Fibroblast of lung (primary cell): Measurements from ENCODE around the gene CFAP61. TPM values are rescaled to one million over a fixed set of nuclear protein-coding genes. Genes with fewer than 3 reads are reported as not detected.

Source experiments
- DNase-seq, 2 donors: peaks; one replicate each; pipeline versions ENCODE4 v3.0.0 to v3.0.0-alpha.2; 2010; ENCODE audit warnings: low read depth in 2 of 2
- H2AFZ ChIP-seq: 2 replicates; pipeline ENCODE4 v1.5.1; 2012; ENCODE audit warnings: low read length, control low read depth, inconsistent platforms
- H3K27ac ChIP-seq: 2 replicates; pipeline ENCODE4 v1.5.1; 2011; ENCODE audit warnings: low read length, control low read depth; ENCODE audit not compliant: insufficient read depth
- H3K27me3 ChIP-seq: 2 replicates; pipeline ENCODE4 v1.5.1; 2011; ENCODE audit warnings: mild to moderate bottlenecking, low read length; ENCODE audit not compliant: control insufficient read depth, insufficient read depth
- H3K36me3 ChIP-seq: 2 replicates; pipeline ENCODE4 v1.5.1; 2011; ENCODE audit warnings: low read length; ENCODE audit not compliant: control insufficient read depth, insufficient read depth
- H3K4me1 ChIP-seq: 2 replicates; pipeline ENCODE4 v1.5.1; 2011; ENCODE audit warnings: low read length; ENCODE audit not compliant: control insufficient read depth, insufficient read depth; ENCODE audit errors: extremely low read depth
- H3K4me2 ChIP-seq: 2 replicates; pipeline ENCODE4 v1.5.1; 2011; ENCODE audit warnings: low read length, control low read depth; ENCODE audit not compliant: insufficient read depth; ENCODE audit errors: extremely low read depth
- H3K4me3 ChIP-seq, 4 experiments: fragments of 200-600 bp in 1 of 4; sonication (generic) in 1 of 4; replicated peaks in 1 of 4; 2 replicates each; pipeline ENCODE4 v1.5.1; 2011 to 2016; ENCODE audit warnings: low read length in 4 of 4, low read depth in 3 of 4, mild to moderate bottlenecking in 3 of 4, control low read depth in 2 of 4, inconsistent platforms in 1 of 4, mixed read lengths in 1 of 4; ENCODE audit not compliant: insufficient read depth in 1 of 4; ENCODE audit errors: control extremely low read depth in 1 of 4
- H3K79me2 ChIP-seq: 2 replicates; pipeline ENCODE4 v1.5.1; 2012; ENCODE audit warnings: mild to moderate bottlenecking, low read length, inconsistent platforms; ENCODE audit not compliant: control insufficient read depth, insufficient read depth
- H3K9ac ChIP-seq: 2 replicates; pipeline ENCODE4 v1.5.1; 2011; ENCODE audit warnings: mild to moderate bottlenecking, low read length, control low read depth; ENCODE audit not compliant: insufficient read depth
- H3K9me3 ChIP-seq: 2 replicates; pipeline ENCODE4 v1.5.1; 2012; ENCODE audit warnings: low read depth, low read length; ENCODE audit not compliant: control insufficient read depth, insufficient read depth
- H4K20me1 ChIP-seq: 2 replicates; pipeline ENCODE4 v1.5.1; 2011; ENCODE audit warnings: low read length; ENCODE audit not compliant: control insufficient read depth, insufficient read depth; ENCODE audit errors: extremely low read depth
- EZH2 ChIP-seq: IDR thresholded peaks from 2 replicates; pipeline ENCODE4 v1.5.1; 2012; ENCODE audit warnings: low read length, control low read depth, mild to moderate bottlenecking; ENCODE audit errors: missing control alignments
- polyA plus RNA-seq, 2 donors: library from polyadenylated mRNA; depleted of rRNA in 1 of 2; stranded (reverse) in 1 of 2; unstranded in 1 of 2; fragments of >200 nt; gene quantifications; 2 replicates each; pipeline ENCODE4 v1.2.1, GENCODE V29; 2011 to 2012; ENCODE audit warnings: missing spikeins in 1 of 2
- total RNA-seq: library from RNA; depleted of rRNA; stranded (reverse); fragments of >200 nt; gene quantifications from 2 replicates; pipeline ENCODE4 v1.2.1, GENCODE V29; 2014
- TF ChIP-seq, protein P1 (sequence below), 2 donors: IDR thresholded peaks in 1 of 2; conservative IDR thresholded peaks in 1 of 2; 1 replicate in 1 of 2; 2 replicates in 1 of 2; pipeline ENCODE4 v1.5.1; 2011 to 2012; ENCODE audit warnings: low read length in 2 of 2, control low read depth in 1 of 2, inconsistent platforms in 1 of 2, low read depth in 1 of 2, mild to moderate bottlenecking in 1 of 2

CFAP61 gene
- total and polyA plus RNA-seq, 2 donors (not counting 1 experiment from before 2014, with no cell fraction given), result not detected

DNA sequence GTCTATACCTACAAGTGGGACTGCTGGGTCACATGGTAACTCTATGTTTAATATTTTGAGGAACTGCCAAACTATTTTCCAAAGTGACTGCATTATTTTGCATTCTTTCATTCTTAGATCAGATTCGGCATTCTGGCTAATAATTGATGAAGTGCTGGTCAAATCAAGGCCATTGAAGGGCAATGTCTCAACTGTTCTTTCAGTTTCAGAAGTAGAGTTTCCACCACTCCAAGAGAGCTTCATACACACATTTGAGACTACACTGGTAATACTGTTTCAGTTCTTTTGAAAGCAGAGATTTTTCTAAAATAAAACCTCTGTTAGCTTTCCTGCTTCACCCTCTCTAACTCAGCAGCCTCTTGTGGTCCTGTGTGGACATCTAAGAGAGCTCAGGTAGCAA lies 154.5 kb downstream of the CFAP61 start:
- DNase-seq, result no peak
- H2AFZ ChIP-seq, result no peak overlapping the region
- no peaks in the 10 kb centered on the region for H3K9me3 ChIP-seq
- H3K4me1 ChIP-seq, result no peaks in the 10 kb centered on the region
- H3K4me2 ChIP-seq, result no peak overlapping the region
- no peak overlapping the region for H3K9ac ChIP-seq
- no peaks in the 10 kb centered on the region for H3K79me2 ChIP-seq
- TF ChIP-seq, protein P1, sequence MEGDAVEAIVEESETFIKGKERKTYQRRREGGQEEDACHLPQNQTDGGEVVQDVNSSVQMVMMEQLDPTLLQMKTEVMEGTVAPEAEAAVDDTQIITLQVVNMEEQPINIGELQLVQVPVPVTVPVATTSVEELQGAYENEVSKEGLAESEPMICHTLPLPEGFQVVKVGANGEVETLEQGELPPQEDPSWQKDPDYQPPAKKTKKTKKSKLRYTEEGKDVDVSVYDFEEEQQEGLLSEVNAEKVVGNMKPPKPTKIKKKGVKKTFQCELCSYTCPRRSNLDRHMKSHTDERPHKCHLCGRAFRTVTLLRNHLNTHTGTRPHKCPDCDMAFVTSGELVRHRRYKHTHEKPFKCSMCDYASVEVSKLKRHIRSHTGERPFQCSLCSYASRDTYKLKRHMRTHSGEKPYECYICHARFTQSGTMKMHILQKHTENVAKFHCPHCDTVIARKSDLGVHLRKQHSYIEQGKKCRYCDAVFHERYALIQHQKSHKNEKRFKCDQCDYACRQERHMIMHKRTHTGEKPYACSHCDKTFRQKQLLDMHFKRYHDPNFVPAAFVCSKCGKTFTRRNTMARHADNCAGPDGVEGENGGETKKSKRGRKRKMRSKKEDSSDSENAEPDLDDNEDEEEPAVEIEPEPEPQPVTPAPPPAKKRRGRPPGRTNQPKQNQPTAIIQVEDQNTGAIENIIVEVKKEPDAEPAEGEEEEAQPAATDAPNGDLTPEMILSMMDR (conservative IDR thresholded peaks at IDR 0.05 in 1 of 2, IDR thresholded peaks at IDR 0.05 in 1 of 2; ENCODE audit: low read depth in 1 of 2, low read length in 2 of 2), result no peak
- TF ChIP-seq EZH2, result no peak
- H3K36me3 ChIP-seq, result no peaks in the 10 kb centered on the region
- peaks cover 2% of the 10 kb centered on the region for H3K27me3 ChIP-seq
- H3K27ac ChIP-seq, result no peak overlapping the region
- H3K4me3 ChIP-seq, result no peak overlapping the region
- H4K20me1 ChIP-seq, result no peaks in the 10 kb centered on the region

- Histone ChIP-seq H3K4me1 (no peaks in the 10 kb centered on the region), H3K9me3 (no peaks in the 10 kb centered on the region), H3K9ac (no peak overlapping the region), H3K4me2 (no peak overlapping the region), H4K20me1 (no peaks in the 10 kb centered on the region), H2AFZ (no peak overlapping the region), H3K79me2 (no peaks in the 10 kb centered on the region), H3K4me3 (no peak overlapping the region), H3K36me3 (no peaks in the 10 kb centered on the region), H3K27ac (no peak overlapping the region), H3K27me3 (peaks cover 2% of the 10 kb centered on the region)
- no peak for DNase-seq
- TF ChIP-seq, protein P1 (conservative IDR thresholded peaks at IDR 0.05 in 1 of 2, IDR thresholded peaks at IDR 0.05 in 1 of 2; ENCODE audit: low read depth in 1 of 2, low read length in 2 of 2), result no peak
- TF ChIP-seq EZH2, result no peak
Measured at GRCh38 chr20:20207291-20207690, 155.0 kb downstream of the CFAP61 start.

DNA sequence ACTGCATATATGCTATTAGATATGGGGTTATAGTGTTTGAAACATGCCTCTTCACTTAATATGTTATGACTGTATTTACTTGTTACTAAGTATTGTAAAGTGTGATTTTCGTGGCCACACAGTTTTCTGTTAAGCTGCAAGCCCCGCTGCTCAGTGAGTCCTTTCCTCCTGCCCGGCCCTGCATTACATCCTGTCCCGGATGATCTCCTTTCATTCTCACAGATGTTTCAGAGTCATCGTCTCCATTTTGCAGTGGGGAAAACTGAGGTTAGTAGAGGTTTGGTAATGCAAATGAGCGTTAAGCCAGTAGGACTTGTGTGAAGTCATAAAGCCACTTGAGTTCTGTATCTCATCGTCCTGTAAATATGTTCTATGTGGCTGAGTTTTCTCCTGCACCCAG lies 155.5 kb downstream of the CFAP61 start:
- Histone ChIP-seq H4K20me1 (no peaks in the 10 kb centered on the region), H3K9me3 (no peaks in the 10 kb centered on the region), H3K4me2 (no peak overlapping the region), H3K36me3 (no peaks in the 10 kb centered on the region), H3K27ac (no peak overlapping the region), H3K27me3 (peaks cover 2% of the 10 kb centered on the region), H3K9ac (no peak overlapping the region), H3K79me2 (no peaks in the 10 kb centered on the region), H2AFZ (no peak overlapping the region), H3K4me3 (no peak overlapping the region), H3K4me1 (no peaks in the 10 kb centered on the region)
- DNase-seq, result no peak
- TF ChIP-seq, protein P1 (conservative IDR thresholded peaks at IDR 0.05 in 1 of 2, IDR thresholded peaks at IDR 0.05 in 1 of 2; ENCODE audit: low read depth in 1 of 2, low read length in 2 of 2), result no peak
- no peak for TF ChIP-seq EZH2
